RWPE1 (cell line): ENCODE results near the gene ALOX15B.
A peak's percentile ranks its signal among the peaks of the same experiment; 100 is the strongest.

Experiments
- CTCF ChIA-PET: fragments of 350-600 bp; sonication (Branson Sonifier 250); formaldehyde crosslinking; extraction: SDS; loops from one replicate; lab custom pipeline; 2021; lab: Yijun Ruan, JAX
- POLR2A ChIA-PET: fragments of 400-600 bp; formaldehyde crosslinking; extraction: SDS; loops from one replicate; lab custom pipeline; 2020; ENCODE audit warnings: antibody characterized with exemption; ENCODE audit not compliant: low non-redundant PET; lab: Yijun Ruan, JAX
- DNase-seq: peaks from one replicate; pipeline ENCODE4 v3.0.0; 2012; ENCODE audit warnings: low spot score
- H3K27ac ChIP-seq: fragments of 450-650 bp; 2 replicates; pipeline ENCODE4 v1.5.1; 2017
- TF ChIP-seq, protein P1 (sequence below): fragments of 450-650 bp; conservative IDR thresholded peaks from 2 replicates; pipeline ENCODE4 v1.5.1; 2017; ENCODE audit warnings: low read depth, mild to moderate bottlenecking

The ALOX15B gene

DNA sequence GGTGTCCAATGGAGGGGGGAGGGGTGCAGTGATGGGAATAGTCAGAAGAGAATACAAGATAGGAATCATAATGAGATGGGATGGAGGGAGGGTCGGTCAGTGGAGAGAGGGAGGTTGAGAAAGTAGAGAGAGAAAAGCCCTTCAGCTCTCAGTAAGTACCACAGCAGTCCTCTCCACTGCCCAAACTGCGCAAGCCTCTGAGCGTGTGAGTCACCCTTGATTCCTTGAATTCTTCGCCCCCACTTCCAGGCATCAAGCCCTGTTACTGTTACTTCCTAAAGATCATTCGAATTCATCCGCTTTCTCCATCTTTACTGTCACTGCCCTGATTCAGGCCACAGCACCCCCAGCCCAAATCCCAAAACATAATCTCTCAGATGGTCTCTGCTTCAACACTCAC, 34.0 kb upstream of the ALOX15B start:
- CTCF ChIA-PET: interaction anchor here (0.6 to 1.8 kb wide), 4 partner anchors 13 to 246 kb away, joined by 3 to 7 read pairs (median 3); no protein-coding TSS in a partner anchor
- POLR2A ChIA-PET: no interaction called here
- TF ChIP-seq, protein P1, sequence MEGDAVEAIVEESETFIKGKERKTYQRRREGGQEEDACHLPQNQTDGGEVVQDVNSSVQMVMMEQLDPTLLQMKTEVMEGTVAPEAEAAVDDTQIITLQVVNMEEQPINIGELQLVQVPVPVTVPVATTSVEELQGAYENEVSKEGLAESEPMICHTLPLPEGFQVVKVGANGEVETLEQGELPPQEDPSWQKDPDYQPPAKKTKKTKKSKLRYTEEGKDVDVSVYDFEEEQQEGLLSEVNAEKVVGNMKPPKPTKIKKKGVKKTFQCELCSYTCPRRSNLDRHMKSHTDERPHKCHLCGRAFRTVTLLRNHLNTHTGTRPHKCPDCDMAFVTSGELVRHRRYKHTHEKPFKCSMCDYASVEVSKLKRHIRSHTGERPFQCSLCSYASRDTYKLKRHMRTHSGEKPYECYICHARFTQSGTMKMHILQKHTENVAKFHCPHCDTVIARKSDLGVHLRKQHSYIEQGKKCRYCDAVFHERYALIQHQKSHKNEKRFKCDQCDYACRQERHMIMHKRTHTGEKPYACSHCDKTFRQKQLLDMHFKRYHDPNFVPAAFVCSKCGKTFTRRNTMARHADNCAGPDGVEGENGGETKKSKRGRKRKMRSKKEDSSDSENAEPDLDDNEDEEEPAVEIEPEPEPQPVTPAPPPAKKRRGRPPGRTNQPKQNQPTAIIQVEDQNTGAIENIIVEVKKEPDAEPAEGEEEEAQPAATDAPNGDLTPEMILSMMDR: no peak

DNA sequence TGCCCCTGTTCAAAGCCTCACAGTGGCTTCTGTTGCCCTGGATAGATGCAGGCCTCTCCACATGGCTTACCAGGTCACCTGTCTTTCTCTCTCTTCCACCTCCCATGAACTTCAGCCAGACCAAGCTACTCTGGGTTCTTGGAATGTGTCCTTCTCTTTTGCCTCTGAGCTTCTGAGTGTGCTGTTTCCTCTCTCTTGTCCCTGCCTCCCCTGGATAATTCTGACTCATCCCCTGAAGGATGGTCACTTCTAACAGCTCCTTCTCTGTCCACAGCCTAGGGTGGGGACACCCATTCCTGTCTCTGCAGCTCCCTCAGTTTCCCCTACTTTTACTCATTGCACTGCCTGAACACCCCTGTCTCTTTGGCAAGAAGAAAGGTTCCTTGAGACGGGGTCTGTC, 33.5 kb upstream of the ALOX15B start:
- H3K27ac ChIP-seq: no peak overlapping the region
- CTCF ChIA-PET: interaction anchor here (0.6 to 1.8 kb wide), 3 partner anchors 12 to 247 kb away, joined by 3 to 7 read pairs (median 3); no protein-coding TSS in a partner anchor
- TF ChIP-seq, protein P1: no peak
- DNase-seq: no peak
- POLR2A ChIA-PET: no interaction called here

More for the DNA sequence above, 34.0 kb upstream of the ALOX15B start:
- DNase-seq: peak; percentile 40
- H3K27ac ChIP-seq: no peak overlapping the region

DNA sequence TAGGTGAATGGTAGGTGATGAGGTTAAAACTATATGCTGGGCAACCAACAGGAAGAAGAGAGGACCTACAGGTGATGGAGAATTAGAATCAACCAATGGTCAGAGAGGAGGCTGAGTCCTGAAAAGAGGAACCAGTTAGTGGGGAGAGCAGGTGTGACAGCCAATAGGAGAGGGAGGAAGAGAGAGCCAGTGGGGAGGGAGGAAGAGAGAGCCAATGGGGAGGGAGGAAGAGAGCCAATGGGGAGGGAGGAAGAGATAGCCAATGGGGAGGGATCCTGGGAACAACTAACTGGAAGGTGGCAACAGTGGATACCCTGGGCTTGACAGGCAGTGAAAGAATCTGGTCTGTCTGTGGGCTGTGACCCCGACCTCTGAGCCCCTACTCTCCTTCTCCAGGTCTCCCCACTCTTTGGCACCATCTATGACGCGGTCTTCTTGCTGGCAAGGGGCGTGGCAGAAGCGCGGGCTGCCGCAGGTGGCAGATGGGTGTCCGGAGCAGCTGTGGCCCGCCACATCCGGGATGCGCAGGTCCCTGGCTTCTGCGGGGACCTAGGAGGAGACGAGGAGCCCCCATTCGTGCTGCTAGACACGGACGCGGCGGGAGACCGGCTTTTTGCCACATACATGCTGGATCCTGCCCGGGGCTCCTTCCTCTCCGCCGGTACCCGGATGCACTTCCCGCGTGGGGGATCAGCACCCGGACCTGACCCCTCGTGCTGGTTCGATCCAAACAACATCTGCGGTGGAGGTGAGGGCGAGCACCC, 32.7 kb upstream of the ALOX15B start:
- TF ChIP-seq, protein P1: no peak
- H3K27ac ChIP-seq: no peak overlapping the region
- ChIA-PET CTCF (interaction anchor here (1.1 kb wide), 1 partner anchor 11 kb away, joined by 3 read pairs; no protein-coding TSS in a partner anchor), POLR2A (no interaction called here)
- no peak for DNase-seq

DNA sequence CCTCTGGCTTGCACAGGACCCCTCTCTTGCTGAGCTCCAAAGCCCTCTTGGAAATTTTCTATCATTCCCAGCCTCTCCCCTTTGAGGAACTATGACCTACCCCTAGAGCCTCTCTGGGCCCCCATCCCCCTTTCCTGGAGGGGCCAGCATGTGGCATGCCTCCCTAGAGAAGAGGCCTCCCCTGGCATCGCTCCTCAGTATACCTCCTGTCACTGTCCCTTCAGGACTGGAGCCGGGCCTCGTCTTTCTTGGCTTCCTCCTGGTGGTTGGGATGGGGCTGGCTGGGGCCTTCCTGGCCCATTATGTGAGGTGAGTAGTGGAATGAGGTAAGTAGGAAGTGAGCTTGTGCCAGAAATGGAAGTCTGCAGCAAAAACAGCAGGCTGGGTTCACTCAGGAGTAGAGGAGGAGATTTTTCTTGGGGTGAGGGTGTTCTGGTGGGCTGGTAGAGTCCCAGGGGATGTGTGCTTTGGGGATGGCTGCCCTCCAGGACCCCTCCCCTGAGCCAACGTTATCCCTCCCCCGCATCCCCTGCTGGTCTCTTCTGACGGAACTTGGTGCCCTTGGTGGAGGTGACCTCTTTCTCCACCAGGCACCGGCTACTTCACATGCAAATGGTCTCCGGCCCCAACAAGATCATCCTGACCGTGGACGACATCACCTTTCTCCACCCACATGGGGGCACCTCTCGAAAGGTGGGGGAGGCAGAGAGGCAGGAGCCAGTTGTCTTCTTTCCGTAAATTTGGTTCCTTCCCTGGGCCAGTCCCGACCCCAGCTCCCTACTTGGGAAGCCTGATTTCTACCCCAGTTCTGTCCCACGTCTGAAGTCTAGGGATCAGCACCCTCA, 31.8 kb upstream of the ALOX15B start:
- CTCF ChIA-PET: no interaction called here
- DNase-seq: no peak
- TF ChIP-seq, protein P1: no peak
- POLR2A ChIA-PET: no interaction called here
- no peak overlapping the region for H3K27ac ChIP-seq

DNA sequence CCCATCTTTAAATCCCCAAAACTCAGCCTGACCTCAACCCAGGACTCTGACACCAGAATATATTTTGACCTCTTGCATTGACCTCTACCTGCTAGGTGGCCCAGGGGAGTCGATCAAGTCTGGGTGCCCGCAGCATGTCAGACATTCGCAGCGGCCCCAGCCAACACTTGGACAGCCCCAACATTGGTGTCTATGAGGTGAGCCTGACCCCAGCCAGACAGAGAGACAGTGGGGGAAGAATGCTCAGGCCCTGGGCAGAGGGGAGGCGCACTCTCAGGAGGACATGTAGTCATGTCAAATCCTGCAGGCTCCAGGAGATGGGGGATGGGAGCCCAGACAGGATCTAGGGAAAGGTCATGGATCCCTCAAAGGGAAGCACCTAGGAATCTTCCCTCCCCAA, 31.0 kb upstream of the ALOX15B start:
- H3K27ac ChIP-seq: no peak overlapping the region
- CTCF ChIA-PET: interaction anchor here (0.6 kb wide), 1 partner anchor 674 kb away, joined by 3 read pairs; no protein-coding TSS in a partner anchor
- DNase-seq: no peak
- POLR2A ChIA-PET: no interaction called here
- TF ChIP-seq, protein P1: no peak

DNA sequence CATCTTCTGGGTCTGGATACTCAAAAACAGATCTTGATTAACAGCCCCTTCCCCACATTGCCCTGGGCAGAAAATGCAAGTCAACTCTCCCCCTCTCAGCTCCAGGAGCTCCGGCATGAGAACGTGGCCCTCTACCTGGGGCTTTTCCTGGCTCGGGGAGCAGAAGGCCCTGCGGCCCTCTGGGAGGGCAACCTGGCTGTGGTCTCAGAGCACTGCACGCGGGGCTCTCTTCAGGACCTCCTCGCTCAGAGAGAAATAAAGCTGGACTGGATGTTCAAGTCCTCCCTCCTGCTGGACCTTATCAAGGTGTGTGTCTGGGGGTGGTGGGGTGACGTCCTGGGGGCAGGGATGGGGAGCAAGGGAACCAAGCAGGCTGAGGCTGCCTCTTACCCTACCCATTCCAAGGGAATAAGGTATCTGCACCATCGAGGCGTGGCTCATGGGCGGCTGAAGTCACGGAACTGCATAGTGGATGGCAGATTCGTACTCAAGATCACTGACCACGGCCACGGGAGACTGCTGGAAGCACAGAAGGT, 26.7 kb upstream of the ALOX15B start:
- ChIA-PET POLR2A (no interaction called here), CTCF (interaction anchor here (2.2 kb wide), 1 partner anchor 29 kb away, joined by 6 read pairs; no protein-coding TSS in a partner anchor)
- TF ChIP-seq, protein P1: no peak
- H3K27ac ChIP-seq: no peak overlapping the region
- DNase-seq: no peak
